SU-DHL-6 (cell line): ENCODE results near the gene KCNQ1OT1.

Source experiments
- H2AFZ ChIP-seq: fragments of 200-600 bp; sonication (generic); 2 replicates; pipeline ENCODE4 v1.6.1; 2014; ENCODE audit warnings: low read depth, mild to moderate bottlenecking, moderate library complexity, mixed read lengths, antibody characterized with exemption, low read length; ENCODE audit not compliant: severe bottlenecking
- H3F3A ChIP-seq: fragments of 200-600 bp; shearing (Covaris generic); 2 replicates; pipeline ENCODE4 v1.6.0; 2016; ENCODE audit warnings: antibody characterized with exemption, mild to moderate bottlenecking; ENCODE audit not compliant: insufficient read depth
- H3K27ac ChIP-seq: fragments of 200-600 bp; sonication (generic); 2 replicates; pipeline ENCODE4 v1.5.1; 2016; ENCODE audit warnings: low read depth, mild to moderate bottlenecking, low read length, moderate library complexity, mixed read lengths
- H3K27me3 ChIP-seq: fragments of 200-600 bp; sonication (generic), shearing (Covaris generic); 2 replicates; pipeline ENCODE4 v1.6.0; 2014; ENCODE audit warnings: mild to moderate bottlenecking, low read length
- H3K36me3 ChIP-seq: fragments of 200-600 bp; sonication (generic); 2 replicates; pipeline ENCODE4 v1.6.1; 2014; ENCODE audit warnings: mild to moderate bottlenecking, low read length, mixed read lengths
- H3K4me2 ChIP-seq: fragments of 300-600, 200-600 bp; shearing (Covaris generic), sonication (generic); 2 replicates; pipeline ENCODE4 v1.6.0; 2014; ENCODE audit warnings: low read length, low read depth, mild to moderate bottlenecking; ENCODE audit not compliant: poor library complexity, severe bottlenecking
- H3K4me3 ChIP-seq: fragments of 200-600 bp; sonication (generic); 2 replicates; pipeline ENCODE4 v1.5.1; 2014; ENCODE audit warnings: antibody characterized with exemption, low read length, mild to moderate bottlenecking, mixed read lengths; ENCODE audit not compliant: insufficient read depth, poor library complexity, severe bottlenecking
- H3K79me2 ChIP-seq: fragments of 200-600 bp; sonication (generic); 2 replicates; pipeline ENCODE4 v1.6.1; 2014; ENCODE audit warnings: mild to moderate bottlenecking, low read length, moderate library complexity; ENCODE audit not compliant: insufficient read depth
- H3K9ac ChIP-seq: fragments of 200-600 bp; sonication (generic); 2 replicates; pipeline ENCODE4 v1.7.0; 2014; ENCODE audit warnings: mild to moderate bottlenecking, low read length
- H3K9me2 ChIP-seq: fragments of 200-600 bp; sonication (generic); replicated peaks from 2 replicates; pipeline ENCODE4 v1.6.1; 2014; ENCODE audit warnings: low read length; ENCODE audit not compliant: insufficient read depth
- H3K9me3 ChIP-seq: fragments of 200-600 bp; sonication (generic); 2 replicates; pipeline ENCODE4 v1.6.1; 2014; ENCODE audit warnings: low read length, mixed read lengths; ENCODE audit not compliant: insufficient read depth
- H4K20me1 ChIP-seq: fragments of 200-600 bp; sonication (generic); 2 replicates; pipeline ENCODE4 v1.6.1; 2014; ENCODE audit warnings: low read depth, mild to moderate bottlenecking, antibody characterized with exemption, low read length, moderate library complexity, mixed read lengths
- CTCF ChIP-seq: fragments of 200-600 bp; sonication (generic); IDR thresholded peaks from one replicate; pipeline ENCODE4 v1.5.1; 2017; ENCODE audit warnings: antibody characterized with exemption, mild to moderate bottlenecking, low read length, moderate library complexity; ENCODE audit not compliant: insufficient read depth, poor library complexity, severe bottlenecking
- EZH2phosphoT487 ChIP-seq: fragments of 200-600 bp; sonication (generic), shearing (Covaris generic); conservative IDR thresholded peaks from 2 replicates; pipeline ENCODE4 v1.6.1; 2018; ENCODE audit warnings: mild to moderate bottlenecking, antibody characterized with exemption, low read length, moderate library complexity, mixed read lengths

Gene KCNQ1OT1

GRCh38 chr11:2737866-2738265, 38.1 kb upstream of the KCNQ1OT1 start:
- TF ChIP-seq CTCF (no peak), EZH2phosphoT487 (no peak)
- H2AFZ ChIP-seq, result no peak overlapping the region
- H3K9me2 ChIP-seq, result no peaks in the 10 kb centered on the region
- H3K27me3 ChIP-seq, result no peaks in the 10 kb centered on the region
- H3K36me3 ChIP-seq, result no peaks in the 10 kb centered on the region
- H3F3A ChIP-seq, result no peaks in the 10 kb centered on the region
- no peaks in the 10 kb centered on the region for H4K20me1 ChIP-seq
- H3K9me3 ChIP-seq, result no peaks in the 10 kb centered on the region
- H3K79me2 ChIP-seq, result no peaks in the 10 kb centered on the region
- no peak overlapping the region for H3K27ac ChIP-seq
- H3K9ac ChIP-seq, result no peak overlapping the region
- H3K4me2 ChIP-seq, result no peak overlapping the region
- H3K4me3 ChIP-seq, result no peak overlapping the region

GRCh38 chr11:2737226-2737590, 37.4 kb upstream of the KCNQ1OT1 start:
- Histone ChIP-seq H3F3A (no peaks in the 10 kb centered on the region), H3K9me3 (no peaks in the 10 kb centered on the region), H3K4me3 (no peak overlapping the region), H3K36me3 (no peaks in the 10 kb centered on the region), H4K20me1 (no peaks in the 10 kb centered on the region), H3K27ac (no peak overlapping the region), H3K27me3 (no peaks in the 10 kb centered on the region), H3K9me2 (no peaks in the 10 kb centered on the region), H2AFZ (no peak overlapping the region), H3K79me2 (no peaks in the 10 kb centered on the region), H3K4me2 (no peak overlapping the region), H3K9ac (no peak overlapping the region)
- no peak for TF ChIP-seq EZH2phosphoT487
- TF ChIP-seq CTCF, result no peak

GRCh38 chr11:2736577-2737225, 36.9 kb upstream of the KCNQ1OT1 start:
- Histone ChIP-seq H3K79me2 (no peaks in the 10 kb centered on the region), H3K9me2 (no peaks in the 10 kb centered on the region), H3K9ac (no peak overlapping the region), H3K36me3 (no peaks in the 10 kb centered on the region), H3K4me2 (no peak overlapping the region), H3K27me3 (no peaks in the 10 kb centered on the region), H3K4me3 (no peak overlapping the region), H2AFZ (no peak overlapping the region), H3K9me3 (no peaks in the 10 kb centered on the region), H4K20me1 (no peaks in the 10 kb centered on the region), H3K27ac (no peak overlapping the region), H3F3A (no peaks in the 10 kb centered on the region)
- TF ChIP-seq CTCF (no peak), EZH2phosphoT487 (no peak)
